CD4-positive, alpha-beta T cell treated with Interleukin-4 for 1 hour (primary cell): Measurements from ENCODE around the gene FAHD1.

Experiments used
- DNase-seq, 2 donors: peaks; one replicate each; pipeline ENCODE4 v3.0.0-alpha.2; 2020 to 2022

FAHD1 gene

DNA sequence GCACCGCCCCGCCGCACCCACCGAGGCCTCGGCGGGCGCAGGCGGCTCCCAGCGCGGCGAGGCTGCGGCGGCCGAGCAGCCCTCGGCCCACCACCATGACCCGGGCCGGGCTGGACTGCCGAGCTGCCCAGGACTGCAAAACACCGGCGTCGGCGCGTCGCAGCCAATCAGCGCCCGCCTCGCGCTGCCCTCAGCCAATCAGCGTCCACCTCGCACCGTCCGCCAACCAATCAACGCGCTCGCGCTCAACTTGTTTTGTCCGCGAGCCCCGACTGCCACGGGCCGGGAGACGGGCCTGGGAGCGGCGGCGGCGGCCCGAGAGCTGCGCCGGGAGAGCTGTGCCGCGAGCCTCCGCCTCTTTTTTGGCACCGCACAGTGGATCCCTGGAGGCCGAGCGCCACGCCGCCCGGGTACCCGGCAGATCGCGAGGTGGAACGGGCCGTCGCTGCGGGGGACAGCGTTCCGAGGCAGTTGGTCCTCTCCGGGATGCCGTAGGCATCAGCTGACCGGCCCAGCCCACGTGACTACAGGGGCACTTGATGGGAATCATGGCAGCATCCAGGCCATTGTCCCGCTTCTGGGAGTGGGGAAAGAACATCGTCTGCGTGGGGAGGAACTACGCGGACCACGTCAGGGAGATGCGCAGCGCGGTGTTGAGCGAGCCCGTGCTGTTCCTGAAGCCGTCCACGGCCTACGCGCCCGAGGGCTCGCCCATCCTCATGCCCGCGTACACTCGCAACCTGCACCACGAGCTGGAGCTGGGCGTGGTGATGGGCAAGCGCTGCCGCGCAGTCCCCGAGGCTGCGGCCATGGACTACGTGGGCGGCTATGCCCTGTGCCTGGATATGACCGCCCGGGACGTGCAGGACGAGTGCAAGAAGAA is at the start of gene FAHD1, which contains the start of gene HAGH:
TSS of gene FAHD1 (plus strand) at position 516 of the 883 bp plus-strand sequence. CDS start at position 549, 33 bp downstream.
TSS of gene HAGH (minus strand) at position 135 of the 883 bp plus-strand sequence. CDS start at position 97, 38 bp downstream.
- peak; percentile 91 to 94 for DNase-seq

GRCh38 chr16:1777375-1778199 is 49.4 kb upstream of the FAHD1 start:
- no peak for DNase-seq

GRCh38 chr16:1778200-1779179 is 48.5 kb upstream of the FAHD1 start:
- no peak for DNase-seq

DNA sequence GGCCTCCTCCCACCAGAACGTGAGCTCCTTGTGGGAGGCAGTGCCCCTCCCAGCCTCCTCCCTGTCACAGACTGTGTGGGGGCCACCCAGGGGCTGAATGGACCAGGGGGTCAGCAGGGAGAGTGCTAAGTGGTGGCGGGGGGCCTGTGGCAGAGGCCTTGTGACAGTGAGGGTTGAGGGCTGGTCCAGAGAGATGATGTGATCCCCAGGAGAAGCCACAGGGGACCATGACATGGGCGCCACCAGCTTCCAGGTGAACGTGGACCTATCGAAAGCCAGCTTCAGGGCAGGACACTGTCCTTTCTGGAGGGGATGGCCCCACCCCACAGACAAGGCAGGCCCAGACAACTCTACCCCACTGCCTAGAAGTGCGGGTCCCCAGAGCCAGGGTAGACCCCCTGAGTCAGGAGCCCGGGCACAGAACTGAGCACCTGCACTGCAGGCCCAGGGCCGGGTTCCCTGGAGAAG is 47.7 kb upstream of the FAHD1 start:
- no peak for DNase-seq

GRCh38 chr16:1779741-1780676 is 47.0 kb upstream of the FAHD1 start:
- DNase-seq = no peak

- no peak for DNase-seq
Observed at GRCh38 chr16:1780677-1781072, 46.3 kb upstream of the FAHD1 start.

DNA sequence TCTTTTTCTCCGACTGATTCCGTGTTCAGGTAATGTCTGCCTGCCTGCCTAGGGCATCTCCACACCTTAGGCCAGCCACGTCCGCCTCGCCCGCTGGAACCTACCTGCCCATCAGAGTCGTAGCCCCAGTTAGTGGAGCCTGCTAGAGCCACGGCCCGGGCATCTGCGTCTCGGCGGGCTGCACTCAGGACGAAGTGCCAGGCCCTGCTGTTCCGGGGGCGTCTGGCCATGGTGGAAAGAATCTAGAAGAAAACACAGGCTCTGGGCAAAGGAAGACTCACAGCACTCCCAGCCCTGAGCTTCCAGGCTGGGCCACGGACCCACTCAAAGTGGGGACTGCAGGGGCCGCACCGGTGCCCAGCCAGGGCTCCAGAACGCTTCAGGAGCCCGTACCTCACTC is 45.8 kb upstream of the FAHD1 start:
- no peak for DNase-seq

DNA sequence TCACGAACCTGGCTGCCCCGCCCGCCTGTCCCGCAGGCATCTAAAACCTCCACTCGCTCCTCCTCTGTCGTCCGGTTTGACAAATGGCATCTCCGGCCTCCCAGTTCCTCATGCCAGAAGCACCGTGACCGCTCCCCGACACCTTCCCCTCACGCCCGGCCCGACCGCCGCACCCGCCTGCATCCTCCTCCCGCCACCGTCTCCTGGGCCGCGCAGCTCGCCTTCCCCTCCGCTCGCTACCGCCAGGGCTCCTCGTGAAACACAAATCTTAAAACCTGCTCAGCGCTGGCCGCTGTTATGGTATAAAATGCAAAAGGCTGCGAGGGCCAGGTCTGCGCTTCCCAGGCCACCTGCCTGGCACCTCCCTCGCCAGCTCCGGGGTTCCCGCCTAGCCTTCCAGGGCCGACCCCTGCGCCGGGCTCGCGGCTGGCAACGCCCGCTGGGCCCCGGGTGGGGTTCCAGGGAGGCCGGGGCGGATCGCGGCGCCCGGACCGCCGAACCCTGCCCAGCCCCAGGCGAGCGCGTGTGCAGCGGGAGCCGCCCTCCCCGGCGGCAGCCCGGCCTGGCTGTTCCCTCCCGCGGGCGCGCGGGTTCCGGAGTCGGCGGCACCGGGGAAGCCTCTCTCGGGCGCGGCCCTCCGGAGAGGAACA is 45.1 kb upstream of the FAHD1 start:
- peak in 1 of 2 donors; percentile 23 for DNase-seq

DNA sequence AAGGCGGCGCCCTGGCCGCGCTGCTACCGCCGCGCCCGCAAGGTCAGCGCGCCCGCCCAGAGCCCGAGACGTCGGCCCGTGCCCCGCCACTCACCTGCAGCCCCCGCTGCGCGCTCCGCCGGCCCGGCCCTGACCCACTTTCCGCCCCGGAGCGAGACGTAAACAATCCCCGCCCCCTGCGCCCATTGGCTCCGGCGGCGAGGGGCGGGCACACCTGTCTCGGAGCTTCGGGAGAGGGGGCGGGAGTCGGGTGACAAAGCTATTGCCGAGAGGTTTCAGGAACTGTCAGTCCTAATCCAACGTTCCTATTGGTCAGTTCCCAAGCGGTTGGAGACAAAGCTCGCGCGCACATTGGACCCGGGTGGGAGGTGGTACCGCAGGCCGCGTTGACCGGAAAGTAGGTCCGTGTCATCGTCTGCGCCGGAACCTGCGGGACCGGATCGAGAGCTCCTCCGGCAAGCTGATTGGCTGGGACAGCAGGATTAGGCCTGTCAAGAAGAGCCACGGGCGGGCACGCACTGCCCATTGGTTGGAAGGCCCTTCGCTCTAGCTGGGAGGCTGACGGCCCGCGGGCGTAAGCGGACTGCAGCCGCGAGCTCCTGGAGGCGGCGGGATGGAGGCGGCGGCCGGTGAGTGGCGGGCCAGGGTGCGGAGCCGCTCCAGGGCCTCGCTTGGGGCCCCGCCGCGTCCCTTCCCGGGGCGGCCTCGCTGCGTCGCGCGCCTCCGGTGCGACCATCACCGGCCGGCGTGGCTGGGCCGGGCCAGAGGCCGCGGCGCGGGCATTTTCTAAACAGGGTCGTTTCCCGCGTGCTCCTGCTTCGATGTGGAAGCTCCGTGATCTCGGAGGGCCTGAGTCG is 44.4 kb upstream of the FAHD1 start, which contains the start of the genes NUBP2 and SPSB3:
TSS of gene NUBP2 (plus strand) at position 553 of the 857 bp plus-strand sequence. CDS start at position 614, 61 bp downstream.
TSS of gene SPSB3 (minus strand) at position 164 of the 857 bp plus-strand sequence. CDS start 1,088 bp downstream, outside the sequence.
- DNase-seq = peak; percentile 100

GRCh38 chr16:1784977-1785845 is 41.8 kb upstream of the FAHD1 start:
- no peak for DNase-seq

DNA sequence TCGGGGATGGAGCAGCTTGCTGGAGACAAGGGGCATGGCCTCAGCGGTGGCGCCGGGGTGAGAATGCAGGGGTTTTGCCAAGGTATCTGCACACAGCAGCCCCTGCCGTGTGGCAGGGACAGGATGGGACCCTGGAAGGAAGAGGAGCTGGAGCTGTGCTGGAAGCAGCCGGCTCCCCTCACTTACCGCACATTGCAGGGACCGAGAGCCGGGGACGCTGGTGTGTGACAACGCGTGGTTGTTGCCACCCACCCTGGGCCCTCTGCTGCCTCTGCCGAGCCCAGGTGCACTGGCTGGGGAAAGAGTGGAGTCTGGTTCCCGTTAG is 41.2 kb upstream of the FAHD1 start:
- no peak for DNase-seq

GRCh38 chr16:1786242-1787055 is 40.6 kb upstream of the FAHD1 start:
- no peak for DNase-seq

GRCh38 chr16:1787056-1787321 is 40.0 kb upstream of the FAHD1 start:
- no peak for DNase-seq

DNA sequence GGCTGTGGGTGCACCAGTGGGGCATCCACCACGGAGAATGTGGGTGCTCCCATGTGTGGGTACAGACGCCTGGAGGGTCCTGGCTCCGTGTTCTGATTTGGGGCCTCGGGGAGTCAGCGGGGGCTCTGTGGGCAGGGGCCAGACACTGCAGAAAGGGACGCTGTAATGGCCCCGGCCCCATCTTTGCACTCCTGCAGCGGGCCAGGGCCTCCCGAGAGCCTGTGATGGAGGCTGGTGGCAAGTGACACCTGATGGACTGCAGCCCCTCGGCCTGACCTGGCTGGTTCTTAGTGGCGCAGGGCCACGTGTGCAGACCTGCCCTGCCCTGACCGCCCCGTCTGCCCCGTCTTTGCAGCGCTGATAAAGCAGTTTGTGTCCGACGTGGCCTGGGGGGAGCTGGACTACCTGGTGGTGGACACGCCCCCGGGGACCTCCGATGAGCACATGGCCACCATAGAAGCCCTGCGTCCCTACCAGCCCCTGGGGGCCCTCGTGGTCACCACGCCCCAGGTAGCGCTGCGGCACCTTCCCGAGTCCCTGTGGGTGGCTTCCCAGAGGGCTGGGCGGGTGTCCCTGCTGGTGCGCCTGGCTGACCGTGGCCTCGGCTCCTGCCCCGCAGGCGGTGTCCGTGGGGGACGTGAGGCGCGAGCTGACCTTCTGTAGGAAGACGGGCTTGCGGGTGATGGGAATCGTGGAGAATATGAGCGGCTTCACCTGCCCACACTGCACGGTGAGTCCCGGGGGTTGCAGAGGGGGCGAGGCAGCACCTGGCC is 39.5 kb upstream of the FAHD1 start:
- no peak for DNase-seq

GRCh38 chr16:1788095-1788707 is 38.8 kb upstream of the FAHD1 start:
- no peak for DNase-seq

DNA sequence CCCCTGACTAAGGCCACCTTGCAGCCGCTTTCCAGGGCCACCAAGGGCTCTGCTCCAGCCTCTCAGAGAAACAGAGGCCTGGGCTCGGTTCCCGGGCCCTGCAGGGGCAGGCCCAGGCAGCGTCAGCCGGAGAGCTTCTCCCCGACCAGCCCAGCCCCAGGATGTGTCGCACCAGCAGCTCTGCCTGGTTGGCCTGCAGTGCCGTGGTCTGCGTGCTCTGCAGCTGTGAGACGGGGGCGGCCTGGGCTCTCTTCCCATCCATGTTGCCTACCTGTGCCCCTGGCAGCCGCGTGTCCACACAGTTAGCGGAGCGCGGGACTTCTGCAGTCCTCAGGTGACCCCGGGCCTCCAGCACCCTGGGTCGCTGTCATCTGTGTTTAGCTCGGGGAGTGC is 38.3 kb upstream of the FAHD1 start:
- DNase-seq = no peak

GRCh38 chr16:1789643-1790045 is 37.4 kb upstream of the FAHD1 start:
- no peak for DNase-seq
